ENCODE results near the gene PPP1R13L. TPM values are rescaled to one million over a fixed set of nuclear protein-coding genes. Genes with fewer than 3 reads are reported as not detected.
"Not testable (repeated sequence)": the region's sequence is repeated elsewhere in the genome, so short reads cannot be mapped to it uniquely, and the experiment has no call there.

PPP1R13L gene
- total RNA-seq, 1 donor from 2014 or later: 56.7 TPM

DNA sequence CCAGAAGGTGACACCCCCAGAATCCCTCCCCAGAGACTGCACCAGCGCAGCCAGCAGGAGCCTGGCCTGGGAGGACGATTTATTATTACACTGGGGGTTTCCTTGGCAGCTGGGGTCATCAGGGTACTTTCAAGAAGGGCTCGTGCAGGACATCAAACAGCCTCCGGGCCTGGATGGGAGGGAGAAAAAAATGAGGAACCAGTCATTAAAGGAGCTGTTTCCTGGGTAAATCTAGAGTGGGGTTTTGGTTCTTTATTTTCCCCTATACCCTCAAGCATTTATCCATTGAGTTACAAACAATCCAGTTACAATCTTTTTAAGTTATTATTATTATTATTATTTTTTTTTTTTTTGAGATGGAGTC lies 4.7 kb upstream of the PPP1R13L start:
- FAIRE-seq (no peak), DNase-seq (ENCODE audit: low read depth) (no peak)
- no peak for TF ChIP-seq EZH2 (IDR thresholded peaks at IDR 0.05; ENCODE audit: insufficient read depth, low read length)
- TF ChIP-seq, protein P1, sequence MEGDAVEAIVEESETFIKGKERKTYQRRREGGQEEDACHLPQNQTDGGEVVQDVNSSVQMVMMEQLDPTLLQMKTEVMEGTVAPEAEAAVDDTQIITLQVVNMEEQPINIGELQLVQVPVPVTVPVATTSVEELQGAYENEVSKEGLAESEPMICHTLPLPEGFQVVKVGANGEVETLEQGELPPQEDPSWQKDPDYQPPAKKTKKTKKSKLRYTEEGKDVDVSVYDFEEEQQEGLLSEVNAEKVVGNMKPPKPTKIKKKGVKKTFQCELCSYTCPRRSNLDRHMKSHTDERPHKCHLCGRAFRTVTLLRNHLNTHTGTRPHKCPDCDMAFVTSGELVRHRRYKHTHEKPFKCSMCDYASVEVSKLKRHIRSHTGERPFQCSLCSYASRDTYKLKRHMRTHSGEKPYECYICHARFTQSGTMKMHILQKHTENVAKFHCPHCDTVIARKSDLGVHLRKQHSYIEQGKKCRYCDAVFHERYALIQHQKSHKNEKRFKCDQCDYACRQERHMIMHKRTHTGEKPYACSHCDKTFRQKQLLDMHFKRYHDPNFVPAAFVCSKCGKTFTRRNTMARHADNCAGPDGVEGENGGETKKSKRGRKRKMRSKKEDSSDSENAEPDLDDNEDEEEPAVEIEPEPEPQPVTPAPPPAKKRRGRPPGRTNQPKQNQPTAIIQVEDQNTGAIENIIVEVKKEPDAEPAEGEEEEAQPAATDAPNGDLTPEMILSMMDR (IDR thresholded peaks at IDR 0.05; ENCODE audit: insufficient read depth, low read depth, low read length): no peak
- Mint-ChIP-seq H3K36me3 (ENCODE audit: low read depth, unreplicated experiment) (peaks cover 22% of the 10 kb centered on the region), H3K27ac (ENCODE audit: unreplicated experiment) (no peak overlapping the region), H3K4me1 (ENCODE audit: low read depth, unreplicated experiment) (peaks cover 3% of the 10 kb centered on the region), H3K27me3 (ENCODE audit: low read depth, unreplicated experiment) (no peaks in the 10 kb centered on the region), H3K4me3 (ENCODE audit: unreplicated experiment) (no peak overlapping the region), H3K9me3 (ENCODE audit: unreplicated experiment) (no peaks in the 10 kb centered on the region)
- H3K4me3 ChIP-seq (ENCODE audit: insufficient read depth, low read depth, low read length): no peak overlapping the region
- H3K9me3 ChIP-seq (ENCODE audit: insufficient read depth, low read depth, low read length): no peaks in the 10 kb centered on the region
- peaks cover 10% of the 10 kb centered on the region for H3K36me3 ChIP-seq (ENCODE audit: insufficient read depth, low read length)
- no peak overlapping the region for H3K27ac ChIP-seq (ENCODE audit: low read depth, low read length)
- no peaks in the 10 kb centered on the region for H4K20me1 ChIP-seq (ENCODE audit: insufficient read depth, low read length)
- no peaks in the 10 kb centered on the region for H3K27me3 ChIP-seq (ENCODE audit: insufficient read depth, low read length)
- peaks cover 22% of the 10 kb centered on the region for H3K79me2 ChIP-seq (ENCODE audit: insufficient read depth, low read length)
- H2AFZ ChIP-seq (ENCODE audit: low read depth, low read length): no peak overlapping the region
- H3K9ac ChIP-seq (ENCODE audit: low read length): no peak overlapping the region
- H3K4me1 ChIP-seq (ENCODE audit: insufficient read depth, low read length): peaks cover 7% of the 10 kb centered on the region
- H3K4me2 ChIP-seq (ENCODE audit: low read length): no peak overlapping the region

DNA sequence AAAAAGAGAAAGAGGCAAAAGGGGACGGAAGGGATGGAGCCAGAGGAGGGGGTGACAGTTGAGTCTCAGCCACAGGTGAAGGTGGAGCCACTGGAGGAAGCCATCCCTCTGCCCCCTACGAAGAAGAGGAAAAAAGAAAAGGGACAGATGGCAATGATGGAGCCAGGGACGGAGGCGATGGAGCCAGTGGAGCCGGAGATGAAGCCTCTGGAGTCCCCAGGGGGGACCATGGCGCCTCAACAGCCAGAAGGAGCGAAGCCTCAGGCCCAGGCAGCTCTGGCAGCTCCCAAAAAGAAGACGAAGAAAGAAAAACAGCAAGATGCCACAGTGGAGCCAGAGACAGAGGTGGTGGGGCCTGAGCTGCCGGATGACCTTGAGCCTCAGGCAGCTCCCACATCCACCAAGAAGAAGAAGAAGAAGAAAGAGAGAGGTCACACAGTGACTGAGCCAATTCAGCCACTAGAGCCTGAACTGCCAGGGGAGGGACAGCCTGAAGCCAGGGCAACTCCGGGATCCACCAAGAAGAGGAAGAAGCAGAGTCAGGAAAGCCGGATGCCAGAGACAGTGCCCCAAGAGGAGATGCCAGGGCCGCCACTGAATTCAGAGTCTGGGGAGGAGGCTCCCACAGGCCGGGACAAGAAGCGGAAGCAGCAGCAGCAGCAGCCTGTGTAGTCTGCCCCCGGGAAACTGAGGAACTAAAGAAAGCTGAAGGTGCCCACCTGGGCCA lies 4.1 kb upstream of the PPP1R13L start:
- no peak overlapping the region for H3K27ac Mint-ChIP-seq (ENCODE audit: unreplicated experiment)
- no peak for FAIRE-seq
- H3K27ac ChIP-seq (ENCODE audit: low read depth, low read length): no peak overlapping the region
- no peak overlapping the region for H2AFZ ChIP-seq (ENCODE audit: low read depth, low read length)
- no peaks in the 10 kb centered on the region for H3K27me3 ChIP-seq (ENCODE audit: insufficient read depth, low read length)
- peaks cover 19% of the 10 kb centered on the region for H3K36me3 Mint-ChIP-seq (ENCODE audit: low read depth, unreplicated experiment)
- DNase-seq (ENCODE audit: low read depth): no peak
- TF ChIP-seq, protein P1 (IDR thresholded peaks at IDR 0.05; ENCODE audit: insufficient read depth, low read depth, low read length): no peak
- no peak for TF ChIP-seq EZH2 (IDR thresholded peaks at IDR 0.05; ENCODE audit: insufficient read depth, low read length)
- no peak overlapping the region for H3K9ac ChIP-seq (ENCODE audit: low read length)
- no peak overlapping the region for H3K4me3 ChIP-seq (ENCODE audit: insufficient read depth, low read depth, low read length)
- peaks cover 26% of the 10 kb centered on the region for H3K79me2 ChIP-seq (ENCODE audit: insufficient read depth, low read length)
- peaks cover 8% of the 10 kb centered on the region for H3K36me3 ChIP-seq (ENCODE audit: insufficient read depth, low read length)
- peaks cover 12% of the 10 kb centered on the region for H3K4me1 ChIP-seq (ENCODE audit: insufficient read depth, low read length)
- peaks cover 3% of the 10 kb centered on the region for H3K4me1 Mint-ChIP-seq (ENCODE audit: low read depth, unreplicated experiment)
- H3K9me3 Mint-ChIP-seq (ENCODE audit: unreplicated experiment): no peaks in the 10 kb centered on the region
- no peaks in the 10 kb centered on the region for H3K9me3 ChIP-seq (ENCODE audit: insufficient read depth, low read depth, low read length)
- H3K4me3 Mint-ChIP-seq (ENCODE audit: unreplicated experiment): peak overlapping the region; percentile 75
- no peaks in the 10 kb centered on the region for H4K20me1 ChIP-seq (ENCODE audit: insufficient read depth, low read length)
- no peaks in the 10 kb centered on the region for H3K27me3 Mint-ChIP-seq (ENCODE audit: low read depth, unreplicated experiment)
- H3K4me2 ChIP-seq (ENCODE audit: low read length): no peak overlapping the region

DNA sequence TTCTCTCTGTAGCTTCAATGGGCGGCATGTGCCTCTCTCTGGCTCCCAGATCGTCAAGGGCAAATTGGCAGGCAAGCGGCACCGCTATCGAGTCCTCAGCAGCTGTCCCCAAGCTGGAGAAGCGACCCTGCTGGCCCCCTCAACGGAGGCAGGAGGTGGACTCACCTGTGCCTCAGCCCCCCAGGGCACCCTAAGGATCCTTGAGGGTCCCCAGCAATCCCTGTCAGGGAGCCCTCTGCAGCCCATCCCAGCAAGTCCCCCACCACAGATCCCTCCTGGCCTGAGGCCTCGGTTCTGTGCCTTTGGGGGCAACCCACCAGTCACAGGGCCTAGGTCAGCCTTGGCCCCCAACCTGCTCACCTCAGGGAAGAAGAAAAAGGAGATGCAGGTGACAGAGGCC lies 3.3 kb upstream of the PPP1R13L start:
- H3K36me3 ChIP-seq (ENCODE audit: insufficient read depth, low read length): peaks cover 5% of the 10 kb centered on the region
- no peaks in the 10 kb centered on the region for H3K27me3 Mint-ChIP-seq (ENCODE audit: low read depth, unreplicated experiment)
- H3K27ac ChIP-seq (ENCODE audit: low read depth, low read length): no peak overlapping the region
- peak overlapping the region; percentile 96 for H3K4me2 ChIP-seq (ENCODE audit: low read length)
- DNase-seq (ENCODE audit: low read depth) (no peak), FAIRE-seq (no peak)
- H3K9me3 ChIP-seq (ENCODE audit: insufficient read depth, low read depth, low read length): no peaks in the 10 kb centered on the region
- H3K27ac Mint-ChIP-seq (ENCODE audit: unreplicated experiment): no peak overlapping the region
- no peaks in the 10 kb centered on the region for H3K9me3 Mint-ChIP-seq (ENCODE audit: unreplicated experiment)
- H3K4me1 ChIP-seq (ENCODE audit: insufficient read depth, low read length): peaks cover 21% of the 10 kb centered on the region
- H4K20me1 ChIP-seq (ENCODE audit: insufficient read depth, low read length): no peaks in the 10 kb centered on the region
- TF ChIP-seq, protein P1 (IDR thresholded peaks at IDR 0.05; ENCODE audit: insufficient read depth, low read depth, low read length): no peak
- TF ChIP-seq EZH2 (IDR thresholded peaks at IDR 0.05; ENCODE audit: insufficient read depth, low read length): no peak
- H2AFZ ChIP-seq (ENCODE audit: low read depth, low read length): no peak overlapping the region
- no peak overlapping the region for H3K9ac ChIP-seq (ENCODE audit: low read length)
- H3K4me1 Mint-ChIP-seq (ENCODE audit: low read depth, unreplicated experiment): peaks cover 9% of the 10 kb centered on the region
- H3K79me2 ChIP-seq (ENCODE audit: insufficient read depth, low read length): peaks cover 33% of the 10 kb centered on the region
- peaks cover 16% of the 10 kb centered on the region for H3K36me3 Mint-ChIP-seq (ENCODE audit: low read depth, unreplicated experiment)
- H3K27me3 ChIP-seq (ENCODE audit: insufficient read depth, low read length): no peaks in the 10 kb centered on the region
- H3K4me3 ChIP-seq (ENCODE audit: insufficient read depth, low read depth, low read length): no peak overlapping the region
- H3K4me3 Mint-ChIP-seq (ENCODE audit: unreplicated experiment): peak overlapping the region; percentile 67

DNA sequence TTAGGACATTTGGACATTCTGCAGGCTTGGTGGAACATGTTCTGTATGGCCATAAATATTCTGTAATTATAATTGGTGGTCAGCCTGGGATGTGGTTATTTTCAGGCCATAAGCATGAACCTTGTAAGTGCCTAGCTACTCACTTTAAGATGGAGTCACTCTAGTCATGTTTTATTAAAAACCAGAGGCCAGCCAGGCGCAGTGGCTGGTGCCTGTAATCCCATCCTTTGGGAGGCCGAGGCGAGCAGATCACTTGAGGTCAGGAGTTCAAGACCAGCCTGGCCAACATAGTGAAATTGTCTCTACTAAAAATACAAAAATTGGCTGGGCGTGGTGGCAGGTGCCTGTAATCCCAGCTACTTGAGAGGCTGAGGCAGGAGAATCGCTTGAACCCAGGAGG lies 2.7 kb upstream of the PPP1R13L start:
- FAIRE-seq; H3K27me3 ChIP-seq (ENCODE audit: insufficient read depth, low read length); H3K9me3 ChIP-seq (ENCODE audit: insufficient read depth, low read depth, low read length); DNase-seq (ENCODE audit: low read depth); H2AFZ ChIP-seq (ENCODE audit: low read depth, low read length); H3K27me3 Mint-ChIP-seq (ENCODE audit: low read depth, unreplicated experiment); H3K36me3 ChIP-seq (ENCODE audit: insufficient read depth, low read length); H4K20me1 ChIP-seq (ENCODE audit: insufficient read depth, low read length); H3K27ac ChIP-seq (ENCODE audit: low read depth, low read length); H3K9me3 Mint-ChIP-seq (ENCODE audit: unreplicated experiment): not testable (repeated sequence)
- peak overlapping the region; percentile 38 for H3K27ac Mint-ChIP-seq (ENCODE audit: unreplicated experiment)
- peaks cover 38% of the 10 kb centered on the region for H3K79me2 ChIP-seq (ENCODE audit: insufficient read depth, low read length)
- peaks cover 26% of the 10 kb centered on the region for H3K4me1 ChIP-seq (ENCODE audit: insufficient read depth, low read length)
- peak overlapping the region; percentile 90 for H3K4me3 ChIP-seq (ENCODE audit: insufficient read depth, low read depth, low read length)
- H3K36me3 Mint-ChIP-seq (ENCODE audit: low read depth, unreplicated experiment): peaks cover 16% of the 10 kb centered on the region
- peak overlapping the region; percentile 96 for H3K4me2 ChIP-seq (ENCODE audit: low read length)
- H3K4me1 Mint-ChIP-seq (ENCODE audit: low read depth, unreplicated experiment): peaks cover 12% of the 10 kb centered on the region
- peak overlapping the region; percentile 97 for H3K4me3 Mint-ChIP-seq (ENCODE audit: unreplicated experiment)
- peak overlapping the region; percentile 89 for H3K9ac ChIP-seq (ENCODE audit: low read length)

Data from astrocyte (in vitro differentiated cells and primary cell).